Measurements from ENCODE around the gene BRD9.

The BRD9 gene

DNA sequence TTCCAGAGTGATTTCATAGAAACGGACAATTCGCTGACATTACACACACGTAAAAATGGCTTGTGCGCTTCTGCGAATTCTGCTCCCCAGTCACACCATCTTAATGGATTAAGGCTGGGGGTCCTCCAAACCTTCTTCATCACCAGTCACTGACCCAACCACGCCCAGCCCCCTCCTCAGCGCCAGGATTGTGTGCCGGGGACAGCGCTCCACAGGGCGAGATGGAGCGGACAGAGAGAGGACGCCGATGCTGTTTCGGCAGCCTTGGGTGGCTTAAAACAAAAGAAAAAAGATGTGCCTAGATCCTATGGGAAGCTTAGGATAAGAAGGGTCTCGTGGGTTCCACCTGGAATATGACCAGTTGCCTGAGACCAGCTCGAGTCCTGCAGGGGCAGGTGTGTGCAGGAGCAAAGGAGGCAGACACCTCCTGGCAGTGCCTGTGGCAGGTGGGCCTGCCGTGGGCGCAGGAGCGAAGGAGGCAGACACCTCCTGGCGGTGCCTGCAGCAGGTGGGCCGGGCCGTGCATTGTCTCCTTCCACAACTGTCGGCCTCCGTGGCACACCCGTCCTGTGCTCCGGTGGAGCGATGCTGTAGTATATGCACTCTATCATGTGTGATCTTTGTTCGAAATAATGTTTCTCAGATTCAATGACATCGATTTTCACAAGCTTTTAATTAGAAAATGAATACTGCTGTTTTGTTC is 20.9 kb downstream of the BRD9 start:
- in situ Hi-C loops (cut with HindIII; ENCODE audit: low pct_ligation_motif_present, low sequenced_read_pairs): no loop called here
- DNase-seq: no peak
- H3K27me3 ChIP-seq (replicated peaks): no peaks in the 10 kb centered on the region
- peaks cover 85% of the 10 kb centered on the region for H3K36me3 ChIP-seq (replicated peaks)
- H3K4me3 ChIP-seq (ENCODE audit: low read depth, low read length): no peak overlapping the region
- no peak overlapping the region for H3K27ac ChIP-seq
- TF ChIP-seq, protein P1, sequence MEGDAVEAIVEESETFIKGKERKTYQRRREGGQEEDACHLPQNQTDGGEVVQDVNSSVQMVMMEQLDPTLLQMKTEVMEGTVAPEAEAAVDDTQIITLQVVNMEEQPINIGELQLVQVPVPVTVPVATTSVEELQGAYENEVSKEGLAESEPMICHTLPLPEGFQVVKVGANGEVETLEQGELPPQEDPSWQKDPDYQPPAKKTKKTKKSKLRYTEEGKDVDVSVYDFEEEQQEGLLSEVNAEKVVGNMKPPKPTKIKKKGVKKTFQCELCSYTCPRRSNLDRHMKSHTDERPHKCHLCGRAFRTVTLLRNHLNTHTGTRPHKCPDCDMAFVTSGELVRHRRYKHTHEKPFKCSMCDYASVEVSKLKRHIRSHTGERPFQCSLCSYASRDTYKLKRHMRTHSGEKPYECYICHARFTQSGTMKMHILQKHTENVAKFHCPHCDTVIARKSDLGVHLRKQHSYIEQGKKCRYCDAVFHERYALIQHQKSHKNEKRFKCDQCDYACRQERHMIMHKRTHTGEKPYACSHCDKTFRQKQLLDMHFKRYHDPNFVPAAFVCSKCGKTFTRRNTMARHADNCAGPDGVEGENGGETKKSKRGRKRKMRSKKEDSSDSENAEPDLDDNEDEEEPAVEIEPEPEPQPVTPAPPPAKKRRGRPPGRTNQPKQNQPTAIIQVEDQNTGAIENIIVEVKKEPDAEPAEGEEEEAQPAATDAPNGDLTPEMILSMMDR (IDR thresholded peaks at IDR 0.05; ENCODE audit: low read depth, low read length, missing control alignments): no peak

DNA sequence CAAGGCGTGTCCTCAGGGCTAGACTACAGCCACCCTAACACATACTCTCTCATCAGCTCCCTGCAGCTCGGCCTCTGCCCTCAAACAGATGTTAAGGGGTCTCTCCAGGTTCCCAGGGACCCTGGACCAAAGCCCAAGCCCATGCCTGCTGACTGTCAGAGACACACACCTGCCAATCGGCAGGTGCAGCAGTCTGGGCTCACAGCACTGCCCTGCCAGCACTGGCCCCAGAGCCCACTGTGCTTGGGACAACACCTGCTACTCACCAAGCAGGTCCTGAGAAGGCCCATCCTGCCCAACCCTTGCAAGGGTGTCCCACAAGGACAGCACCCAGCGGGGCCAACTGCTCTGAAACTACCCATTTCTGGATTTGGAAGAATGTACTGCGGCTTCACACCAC is 21.6 kb downstream of the BRD9 start:
- Histone ChIP-seq H3K27me3 (replicated peaks) (no peaks in the 10 kb centered on the region), H3K36me3 (replicated peaks) (peaks cover 86% of the 10 kb centered on the region), H3K27ac (no peak overlapping the region), H3K4me3 (ENCODE audit: low read depth, low read length) (no peak overlapping the region)
- DNase-seq: no peak
- in situ Hi-C loops (cut with HindIII; ENCODE audit: low pct_ligation_motif_present, low sequenced_read_pairs): no loop called here
- TF ChIP-seq, protein P1 (IDR thresholded peaks at IDR 0.05; ENCODE audit: low read depth, low read length, missing control alignments): no peak

DNA sequence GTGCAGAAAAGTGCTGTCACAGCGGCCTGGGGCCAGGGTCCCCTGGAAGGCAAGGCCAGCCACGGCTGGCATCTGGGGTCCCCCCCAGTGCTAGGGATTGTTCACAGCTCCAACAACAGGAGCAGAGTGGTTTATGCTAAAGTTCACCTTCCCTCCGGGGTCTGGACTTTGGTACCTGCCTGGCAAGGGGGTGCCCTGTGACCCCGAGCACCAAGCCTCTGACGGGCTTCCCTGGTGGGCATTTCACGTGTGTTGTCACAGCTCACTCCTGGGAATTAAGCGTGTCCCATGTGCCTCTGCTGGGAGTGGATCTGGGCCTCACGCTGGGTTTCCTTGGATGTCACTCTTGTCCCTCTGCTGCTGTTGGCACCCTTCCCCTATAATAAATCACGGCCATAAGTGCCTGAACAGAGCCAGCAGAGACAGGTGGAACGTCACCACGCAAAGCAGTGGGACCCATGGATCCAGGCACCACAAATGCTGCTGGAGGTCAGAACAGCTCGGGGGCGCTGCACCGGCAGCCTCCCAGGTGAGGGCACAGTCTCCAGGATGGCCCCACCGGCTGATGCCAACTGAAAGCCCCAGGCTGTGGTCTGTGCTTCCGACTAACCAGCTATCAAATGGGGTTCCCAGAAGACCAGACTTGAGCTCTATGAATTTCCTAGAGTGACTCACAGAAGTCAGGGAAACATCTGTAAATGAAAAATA is 24.0 kb downstream of the BRD9 start:
- Histone ChIP-seq H3K27ac (no peak overlapping the region), H3K4me3 (ENCODE audit: low read depth, low read length) (no peak overlapping the region), H3K27me3 (replicated peaks) (no peaks in the 10 kb centered on the region), H3K36me3 (replicated peaks) (peaks cover 91% of the 10 kb centered on the region)
- TF ChIP-seq, protein P1 (IDR thresholded peaks at IDR 0.05; ENCODE audit: low read depth, low read length, missing control alignments): no peak
- no peak for DNase-seq
- in situ Hi-C loops (cut with HindIII; ENCODE audit: low pct_ligation_motif_present, low sequenced_read_pairs): no loop called here

DNA sequence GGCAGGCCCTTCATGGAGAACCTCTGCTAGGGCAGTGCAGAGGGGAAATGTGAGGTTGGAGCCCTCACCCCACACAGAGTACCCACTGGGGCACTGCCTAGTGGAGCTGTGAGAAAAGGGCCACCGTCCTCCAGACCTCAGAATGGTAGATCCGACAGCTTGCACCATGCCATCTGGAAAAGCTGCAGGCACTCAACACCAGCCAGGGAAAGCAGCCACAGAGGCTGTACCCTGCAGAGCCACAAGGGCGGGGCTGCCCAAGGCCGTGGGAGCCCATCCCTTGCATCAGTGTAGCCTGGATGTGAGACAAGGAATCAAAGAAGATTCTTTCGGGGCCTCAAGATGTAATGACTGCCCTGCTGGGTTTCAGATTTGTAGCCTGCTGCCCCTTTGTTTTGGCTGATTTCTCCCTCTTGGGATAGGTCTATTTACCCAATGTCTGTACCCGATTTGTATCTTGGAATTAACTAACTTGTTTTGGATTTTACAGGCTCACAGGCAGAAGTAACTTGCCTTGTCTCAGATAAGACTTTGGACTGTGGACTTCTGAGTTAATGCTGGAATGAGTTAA is 25.2 kb downstream of the BRD9 start:
- Histone ChIP-seq H3K4me3 (ENCODE audit: low read depth, low read length) (no peak overlapping the region), H3K36me3 (replicated peaks) (peaks cover 91% of the 10 kb centered on the region)

DNA sequence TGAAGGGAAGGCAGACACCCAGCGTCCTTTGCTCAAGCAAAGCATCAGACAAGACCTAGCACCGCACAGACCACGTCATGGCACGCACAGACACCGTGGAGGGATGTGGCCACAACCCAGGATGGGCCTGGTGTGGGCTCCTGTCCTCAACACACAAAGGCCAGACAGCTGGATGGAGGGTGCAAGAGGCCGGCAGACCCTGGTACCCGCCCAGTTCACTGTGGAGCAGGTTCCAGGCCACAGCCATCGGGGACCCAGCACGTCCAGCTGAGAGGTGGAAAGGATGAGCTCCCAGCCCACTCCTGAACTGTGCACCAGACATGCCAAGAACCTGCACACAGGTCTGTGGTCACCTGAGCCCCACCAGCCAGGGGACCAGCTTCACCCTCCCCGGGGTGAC is 26.8 kb downstream of the BRD9 start:
- TF ChIP-seq, protein P1 (IDR thresholded peaks at IDR 0.05; ENCODE audit: low read depth, low read length, missing control alignments): no peak
- H3K27ac ChIP-seq: no peak overlapping the region
- H3K4me3 ChIP-seq (ENCODE audit: low read depth, low read length): no peak overlapping the region
- DNase-seq: no peak
- in situ Hi-C loops (cut with HindIII; ENCODE audit: low pct_ligation_motif_present, low sequenced_read_pairs): no loop called here
- no peaks in the 10 kb centered on the region for H3K27me3 ChIP-seq (replicated peaks)
- peaks cover 78% of the 10 kb centered on the region for H3K36me3 ChIP-seq (replicated peaks)

More for the DNA sequence above, 25.2 kb downstream of the BRD9 start:
- no peak for DNase-seq
- Histone ChIP-seq H3K27ac (no peak overlapping the region), H3K27me3 (replicated peaks) (no peaks in the 10 kb centered on the region)
- TF ChIP-seq, protein P1 (IDR thresholded peaks at IDR 0.05; ENCODE audit: low read depth, low read length, missing control alignments): peak; percentile 6
- in situ Hi-C loops (cut with HindIII; ENCODE audit: low pct_ligation_motif_present, low sequenced_read_pairs): no loop called here
